GM21529 (cell line): ENCODE measurements around the gene WDR81.
"Not testable (repeated sequence)": the region's sequence is repeated elsewhere in the genome, so short reads cannot be mapped to it uniquely, and the experiment has no call there.

ENCODE experiments used
- ATAC-seq: cut with Tn5 transposase; IDR thresholded peaks from one replicate; pipeline ENCODE4 v1.9.1; 2021; ENCODE audit not compliant: unreplicated experiment

The WDR81 gene

DNA sequence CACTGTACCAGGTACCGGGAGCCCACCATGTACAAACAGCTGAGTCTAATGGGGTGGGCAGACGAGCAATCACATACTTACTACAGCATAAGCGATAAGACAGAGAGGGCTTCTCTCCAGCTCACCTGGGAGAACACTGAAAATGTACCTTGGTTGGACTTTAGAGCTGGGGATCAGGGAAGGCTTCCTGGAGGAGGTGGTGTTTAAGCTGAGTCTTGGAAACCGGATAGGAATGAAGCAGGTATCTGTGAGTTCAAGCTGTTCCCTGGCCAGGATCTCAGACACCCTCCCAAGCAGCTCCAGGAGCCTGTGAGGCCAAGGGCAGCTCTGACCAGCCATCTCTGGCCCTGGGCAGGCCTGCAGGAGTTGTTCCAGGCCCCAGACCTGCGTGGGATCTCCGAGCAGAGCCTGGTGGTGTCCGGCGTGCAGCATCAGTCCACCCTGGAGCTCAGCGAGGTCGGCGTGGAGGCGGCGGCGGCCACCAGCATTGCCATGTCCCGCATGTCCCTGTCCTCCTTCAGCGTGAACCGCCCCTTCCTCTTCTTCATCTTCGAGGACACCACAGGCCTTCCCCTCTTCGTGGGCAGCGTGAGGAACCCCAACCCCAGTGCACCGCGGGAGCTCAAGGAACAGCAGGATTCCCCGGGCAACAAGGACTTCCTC, 29.4 kb downstream of the WDR81 start:
- ATAC-seq, result no peak

GRCh38 chr17:1754430-1755112, 30.1 kb downstream of the WDR81 start:
- ATAC-seq, result no peak

GRCh38 chr17:1755252-1755826, 30.8 kb downstream of the WDR81 start:
- no peak for ATAC-seq

DNA sequence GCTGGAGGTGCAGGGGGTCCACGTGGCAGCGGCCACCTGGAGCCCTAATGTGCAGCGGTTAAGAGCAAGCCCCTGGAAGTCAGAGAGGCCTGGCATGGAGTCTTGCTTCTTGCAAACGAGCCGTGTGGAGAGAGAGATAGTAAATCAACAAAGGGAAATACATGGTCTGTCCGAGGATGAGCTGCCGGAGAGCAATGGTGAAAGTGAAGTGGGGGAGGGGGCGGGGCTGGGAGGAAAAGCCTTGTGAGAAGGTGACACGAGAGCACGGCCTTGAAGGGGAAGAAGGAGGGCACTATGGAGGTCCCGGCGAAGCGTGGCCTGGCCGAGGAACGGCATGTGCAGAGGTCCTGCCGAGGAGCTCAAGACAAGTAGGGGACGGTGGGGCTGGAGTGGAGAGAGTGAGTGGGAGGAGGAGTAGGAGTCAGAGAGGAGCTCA, 31.3 kb downstream of the WDR81 start:
- no peak for ATAC-seq

- no peak for ATAC-seq
Measured at GRCh38 chr17:1758807-1759206, 34.3 kb downstream of the WDR81 start.

DNA sequence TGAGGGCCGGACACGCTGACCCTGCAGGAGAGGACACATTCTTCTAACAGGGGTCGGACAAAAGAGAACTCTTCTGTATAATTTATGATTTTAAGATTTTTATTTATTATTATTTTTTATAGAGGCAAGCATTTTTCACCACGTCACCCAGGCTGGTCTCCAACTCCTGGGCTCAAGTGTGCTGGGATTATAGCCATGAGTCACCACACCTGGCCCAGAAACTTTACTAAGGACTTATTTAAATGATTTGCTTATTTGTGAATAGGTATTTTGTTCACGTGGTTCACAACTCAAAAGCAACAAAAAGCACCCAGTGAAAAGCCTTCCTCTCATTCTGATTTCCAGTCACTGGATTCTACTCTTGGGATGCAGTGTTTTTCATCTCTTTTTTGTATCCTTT, 35.0 kb downstream of the WDR81 start:
- ATAC-seq, result no peak

- no peak for ATAC-seq
Measured at GRCh38 chr17:1762233-1762900, 37.9 kb downstream of the WDR81 start.

- ATAC-seq, result no peak
Measured at GRCh38 chr17:1762901-1763898, 38.7 kb downstream of the WDR81 start.

DNA sequence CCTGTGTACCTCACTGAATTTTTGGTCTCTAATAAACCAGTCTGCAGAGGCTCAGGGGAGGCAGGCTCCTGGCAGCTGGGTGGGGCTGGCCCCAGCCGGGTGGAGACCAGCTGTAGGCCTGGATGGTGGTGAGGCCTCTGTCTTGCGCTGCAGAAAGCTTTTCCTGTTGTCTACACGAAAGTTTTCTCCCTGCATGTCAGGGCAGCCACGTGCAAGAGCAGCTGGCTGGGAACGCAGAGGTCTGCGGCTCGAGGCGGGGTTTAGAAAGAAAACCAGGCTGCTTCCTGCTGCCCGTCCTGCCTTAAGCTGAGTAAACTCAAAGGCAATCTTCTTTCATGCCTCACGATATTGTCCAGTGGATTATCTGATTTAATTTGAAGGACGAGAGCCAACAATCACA, 39.8 kb downstream of the WDR81 start:
- ATAC-seq, result no peak

- not testable (repeated sequence) for ATAC-seq
Measured at GRCh38 chr17:1764705-1765104, 40.2 kb downstream of the WDR81 start.

GRCh38 chr17:1765576-1765975, 41.1 kb downstream of the WDR81 start:
- ATAC-seq, result no peak

- ATAC-seq, result no peak
Measured at GRCh38 chr17:1766382-1767135, 42.1 kb downstream of the WDR81 start.

- no peak for ATAC-seq
Measured at GRCh38 chr17:1767358-1767757, 42.9 kb downstream of the WDR81 start.

DNA sequence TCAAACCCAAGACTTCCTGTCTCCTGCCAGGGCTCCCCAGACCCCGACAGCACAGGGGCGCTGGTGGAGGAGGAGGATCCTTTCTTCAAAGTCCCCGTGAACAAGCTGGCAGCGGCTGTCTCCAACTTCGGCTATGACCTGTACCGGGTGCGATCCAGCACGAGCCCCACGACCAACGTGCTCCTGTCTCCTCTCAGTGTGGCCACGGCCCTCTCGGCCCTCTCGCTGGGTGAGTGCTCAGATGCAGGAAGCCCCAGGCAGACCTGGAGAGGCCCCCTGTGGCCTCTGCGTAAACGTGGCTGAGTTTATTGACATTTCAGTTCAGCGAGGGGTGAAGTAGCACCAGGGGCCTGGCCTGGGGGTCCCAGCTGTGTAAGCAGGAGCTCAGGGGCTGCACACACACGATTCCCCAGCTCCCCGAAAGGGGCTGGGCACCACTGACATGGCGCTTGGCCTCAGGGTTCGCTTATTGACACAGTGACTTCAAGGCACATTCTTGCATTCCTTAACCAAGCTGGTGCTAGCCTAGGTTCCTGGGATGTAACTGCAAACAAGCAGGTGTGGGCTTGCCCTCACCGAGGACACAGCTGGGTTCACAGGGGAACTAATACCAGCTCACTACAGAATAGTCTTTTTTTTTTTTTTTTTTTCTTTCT, 45.4 kb downstream of the WDR81 start:
- no peak for ATAC-seq

DNA sequence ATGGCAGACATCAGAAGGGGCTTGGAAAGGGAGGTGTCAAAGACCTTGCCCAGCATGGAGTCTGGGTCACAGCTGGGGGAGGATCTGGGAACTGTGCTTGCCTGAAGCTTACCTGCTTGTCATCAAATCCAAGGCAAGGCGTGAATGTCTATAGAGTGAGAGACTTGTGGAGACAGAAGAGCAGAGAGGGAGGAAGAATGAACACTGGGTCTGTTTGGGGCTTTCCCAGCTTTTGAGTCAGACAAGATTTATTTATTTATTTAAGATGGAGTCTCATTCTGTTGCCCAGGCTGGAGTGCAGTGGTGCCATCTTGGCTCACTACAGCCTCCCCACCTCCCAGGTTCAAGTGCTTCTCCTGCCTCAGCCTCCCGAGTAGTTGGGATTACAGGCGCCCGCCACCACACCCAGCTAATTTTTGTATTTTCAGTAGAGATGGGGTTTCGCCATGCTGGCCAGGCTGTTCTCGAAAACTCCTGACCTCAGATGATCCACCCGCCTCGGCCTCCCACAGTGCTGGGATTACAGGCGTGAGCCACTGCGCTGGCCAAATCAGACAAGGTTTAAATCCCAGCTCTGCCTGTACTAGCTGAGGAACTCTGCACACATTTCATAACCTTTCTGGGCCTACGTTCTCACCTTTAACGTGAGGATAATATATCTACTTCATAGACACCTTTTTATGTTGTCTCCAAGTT, 48.6 kb downstream of the WDR81 start:
- ATAC-seq, result not testable (repeated sequence)

- no peak for ATAC-seq
Measured at GRCh38 chr17:1773696-1774181, 49.2 kb downstream of the WDR81 start.

DNA sequence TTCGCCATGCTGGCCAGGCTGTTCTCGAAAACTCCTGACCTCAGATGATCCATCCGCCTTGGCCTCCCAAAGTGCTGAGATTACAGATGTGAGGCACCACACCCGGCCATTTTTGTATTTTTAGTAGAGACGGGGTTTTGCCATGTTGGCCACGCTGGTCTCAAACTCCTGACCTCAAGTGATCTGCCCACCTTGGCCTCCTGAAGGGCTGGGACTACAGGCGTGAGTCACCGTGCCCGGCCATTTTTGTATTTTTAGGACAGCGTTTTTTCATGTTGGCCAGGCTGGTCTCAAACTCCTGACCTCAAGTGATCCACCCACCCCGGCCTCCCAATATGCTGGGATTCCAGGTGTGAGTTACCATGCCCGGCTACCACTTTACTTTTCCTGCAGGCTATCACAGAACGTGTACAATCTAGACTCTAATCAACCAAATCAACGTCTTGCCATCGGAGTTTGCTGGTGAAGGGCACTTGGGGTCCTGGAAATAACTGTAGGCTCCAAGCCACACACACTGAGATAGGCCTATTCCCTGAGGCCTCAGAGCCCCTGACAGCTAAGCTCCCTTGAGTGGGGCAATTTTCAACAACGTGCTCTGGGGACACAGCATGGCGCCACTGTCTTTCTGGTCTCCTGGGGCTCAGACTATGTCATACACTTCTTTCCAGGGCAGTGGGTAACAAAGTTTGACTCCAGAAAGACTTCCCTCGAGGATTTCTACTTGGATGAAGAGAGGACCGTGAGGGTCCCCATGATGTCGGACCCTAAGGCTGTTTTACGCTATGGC, 50.1 kb downstream of the WDR81 start:
- ATAC-seq, result no peak

GRCh38 chr17:1776328-1776727, 51.8 kb downstream of the WDR81 start:
- ATAC-seq, result no peak
